ENCODE results near the gene ADA.

DNA sequence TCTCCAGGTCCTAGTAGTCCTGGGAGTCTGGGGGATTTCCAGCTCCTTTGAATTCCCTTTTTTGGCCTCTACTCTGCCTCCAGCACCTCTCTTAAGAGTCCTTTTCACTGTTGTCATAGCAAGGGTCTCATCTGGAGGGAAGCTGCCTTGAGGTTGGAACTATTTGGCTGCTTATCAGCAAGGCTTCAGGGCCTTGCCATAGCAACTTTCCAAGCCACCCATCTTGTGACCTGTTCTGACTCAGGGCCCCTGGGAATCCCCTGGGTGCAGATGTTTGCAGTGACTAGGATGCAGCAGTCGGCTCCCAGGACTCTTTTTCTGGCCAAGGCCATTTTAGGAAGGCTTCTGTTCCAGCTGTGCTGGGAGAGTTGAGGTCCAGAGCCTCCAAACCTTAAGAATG lies 56.8 kb downstream of the ADA start:
- TF ChIP-seq, protein P1, sequence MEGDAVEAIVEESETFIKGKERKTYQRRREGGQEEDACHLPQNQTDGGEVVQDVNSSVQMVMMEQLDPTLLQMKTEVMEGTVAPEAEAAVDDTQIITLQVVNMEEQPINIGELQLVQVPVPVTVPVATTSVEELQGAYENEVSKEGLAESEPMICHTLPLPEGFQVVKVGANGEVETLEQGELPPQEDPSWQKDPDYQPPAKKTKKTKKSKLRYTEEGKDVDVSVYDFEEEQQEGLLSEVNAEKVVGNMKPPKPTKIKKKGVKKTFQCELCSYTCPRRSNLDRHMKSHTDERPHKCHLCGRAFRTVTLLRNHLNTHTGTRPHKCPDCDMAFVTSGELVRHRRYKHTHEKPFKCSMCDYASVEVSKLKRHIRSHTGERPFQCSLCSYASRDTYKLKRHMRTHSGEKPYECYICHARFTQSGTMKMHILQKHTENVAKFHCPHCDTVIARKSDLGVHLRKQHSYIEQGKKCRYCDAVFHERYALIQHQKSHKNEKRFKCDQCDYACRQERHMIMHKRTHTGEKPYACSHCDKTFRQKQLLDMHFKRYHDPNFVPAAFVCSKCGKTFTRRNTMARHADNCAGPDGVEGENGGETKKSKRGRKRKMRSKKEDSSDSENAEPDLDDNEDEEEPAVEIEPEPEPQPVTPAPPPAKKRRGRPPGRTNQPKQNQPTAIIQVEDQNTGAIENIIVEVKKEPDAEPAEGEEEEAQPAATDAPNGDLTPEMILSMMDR (IDR thresholded peaks at IDR 0.05): no peak
- TF ChIP-seq EP300 (IDR thresholded peaks at IDR 0.05) (no peak), POLR2A (IDR thresholded peaks at IDR 0.05) (no peak)

Measured in tibial nerve (tissue), 4 donors.